Upper lobe of right lung (tissue), 1 donor: Measurements from ENCODE around the gene PSORS1C2. TPM values are rescaled to one million over a fixed set of nuclear protein-coding genes. Genes with fewer than 3 reads are reported as not detected.
A peak's percentile ranks its signal among the peaks of the same experiment; 100 is the strongest.

ENCODE experiments used
- ATAC-seq: fragments of 200-7000 bp; cut with Tn5 transposase; one replicate; pipeline ENCODE4 v1.9.1; 2020; ENCODE audit warnings: mild to moderate bottlenecking, moderate library complexity
- DNase-seq: peaks from one replicate; pipeline ENCODE4 v3.0.0-alpha.2; 2020
- H3K27ac ChIP-seq: fragments of 200-600 bp; one replicate; pipeline ENCODE4 v1.8.0; 2022
- H3K27me3 ChIP-seq: fragments of 200-600 bp; one replicate; pipeline ENCODE4 v1.8.0; 2022; ENCODE audit warnings: mild to moderate bottlenecking
- H3K36me3 ChIP-seq: fragments of 200-600 bp; one replicate; pipeline ENCODE4 v1.8.0; 2022
- H3K4me1 ChIP-seq: fragments of 200-600 bp; one replicate; pipeline ENCODE4 v1.8.0; 2022
- H3K4me3 ChIP-seq: fragments of 200-600 bp; one replicate; pipeline ENCODE4 v1.8.0; 2022; ENCODE audit warnings: mild to moderate bottlenecking
- H3K9me3 ChIP-seq: fragments of 200-600 bp; one replicate; pipeline ENCODE4 v1.8.0; 2022
- CTCF ChIP-seq: fragments of 200-600 bp; IDR thresholded peaks from one replicate; pipeline ENCODE4 v1.8.0; 2022; ENCODE audit warnings: antibody characterized with exemption
- intact Hi-C: fragments of 100-400 bp; cut with DNase I; formaldehyde crosslinking; loops from one replicate; pipeline ENCODE4 v1.11.0; 2022
- total RNA-seq: library from RNA; stranded (reverse); fragmentation: NEBNext Ultra II Directional; extraction: Animal tissue kit (Norgen Biotek cat#: 25700); gene quantifications from one replicate; pipeline ENCODE4 v1.2.1, GENCODE V29; 2021
- donor health status: DM: no; HTN: yes; CAD: no; lungs with severe emphysema.

PSORS1C2 gene
- total RNA-seq, 1 donor from 2014 or later, result not detected

GRCh38 chr6:31110825-31111582, 27.9 kb downstream of the PSORS1C2 start:
- H3K9me3 ChIP-seq, result no peaks in the 10 kb centered on the region
- no peak overlapping the region for H3K27ac ChIP-seq
- TF ChIP-seq CTCF, result no peak
- intact Hi-C loops, result no loop called here
- peak; percentile 26 for DNase-seq
- no peaks in the 10 kb centered on the region for H3K36me3 ChIP-seq
- no peak for ATAC-seq
- H3K27me3 ChIP-seq, result no peaks in the 10 kb centered on the region
- H3K4me1 ChIP-seq, result peaks cover 19% of the 10 kb centered on the region
- H3K4me3 ChIP-seq, result no peak overlapping the region

GRCh38 chr6:31107052-31107451, 31.8 kb downstream of the PSORS1C2 start:
- Histone ChIP-seq H3K4me1 (no peaks in the 10 kb centered on the region), H3K36me3 (no peaks in the 10 kb centered on the region), H3K9me3 (no peaks in the 10 kb centered on the region), H3K27ac (no peak overlapping the region), H3K4me3 (no peak overlapping the region), H3K27me3 (no peaks in the 10 kb centered on the region)
- DNase-seq (no peak), ATAC-seq (no peak)
- no peak for TF ChIP-seq CTCF
- intact Hi-C loops, result no loop called here

- Histone ChIP-seq H3K27me3 (no peaks in the 10 kb centered on the region), H3K4me1 (no peaks in the 10 kb centered on the region), H3K27ac (no peak overlapping the region), H3K9me3 (no peaks in the 10 kb centered on the region), H3K4me3 (no peak overlapping the region), H3K36me3 (no peaks in the 10 kb centered on the region)
- ATAC-seq (no peak), DNase-seq (peak; percentile 3)
- intact Hi-C loops, result no loop called here
- TF ChIP-seq CTCF, result no peak
Observed at GRCh38 chr6:31103136-31103535, 35.7 kb downstream of the PSORS1C2 start.

- Histone ChIP-seq H3K27me3 (no peaks in the 10 kb centered on the region), H3K4me3 (no peak overlapping the region), H3K4me1 (peaks cover 5% of the 10 kb centered on the region), H3K27ac (no peak overlapping the region), H3K36me3 (no peaks in the 10 kb centered on the region), H3K9me3 (no peaks in the 10 kb centered on the region)
- DNase-seq, result no peak
- TF ChIP-seq CTCF, result no peak
- ATAC-seq, result no peak
- intact Hi-C loops, result no loop called here
Observed at GRCh38 chr6:31098449-31098938, 40.4 kb downstream of the PSORS1C2 start.

GRCh38 chr6:31096656-31097055, 42.2 kb downstream of the PSORS1C2 start:
- Histone ChIP-seq H3K27me3 (no peaks in the 10 kb centered on the region), H3K4me1 (peaks cover 5% of the 10 kb centered on the region), H3K27ac (no peak overlapping the region), H3K9me3 (no peaks in the 10 kb centered on the region), H3K36me3 (no peaks in the 10 kb centered on the region), H3K4me3 (no peak overlapping the region)
- no peak for TF ChIP-seq CTCF
- ATAC-seq (no peak), DNase-seq (no peak)
- intact Hi-C loops, result no loop called here
